Cardiac muscle cell (in vitro differentiated cells and primary cell): Measurements from ENCODE around the gene TOX2. TPM values are rescaled to one million over a fixed set of nuclear protein-coding genes. Genes with fewer than 3 reads are reported as not detected.

Source experiments
- DNase-seq, 2 donors: peaks; one replicate each; pipeline versions ENCODE4 v3.0.0 to v3.0.0-alpha.2; 2010 to 2017; ENCODE audit warnings: low read depth in 1 of 2, low spot score in 1 of 2
- H3K27ac ChIP-seq: fragments of 200-600 bp; sonication (generic); 2 replicates; pipeline ENCODE4 v1.5.1; 2016
- H3K27me3 ChIP-seq: fragments of 200-600 bp; sonication (generic); 2 replicates; pipeline ENCODE4 v1.6.0; 2016; ENCODE audit warnings: control low read depth
- H3K36me3 ChIP-seq: fragments of 200-600 bp; sonication (generic); 2 replicates; pipeline ENCODE4 v1.5.1; 2016; ENCODE audit warnings: control low read depth
- H3K4me1 ChIP-seq: fragments of 200-600 bp; sonication (generic); 2 replicates; pipeline ENCODE4 v1.8.1; 2017; ENCODE audit warnings: low read depth, mild to moderate bottlenecking, mixed run types
- H3K4me3 ChIP-seq: fragments of 200-600 bp; sonication (generic); 2 replicates; pipeline ENCODE4 v1.5.1; 2016; ENCODE audit warnings: mild to moderate bottlenecking
- H3K9me3 ChIP-seq: fragments of 200-600 bp; sonication (generic); 2 replicates; pipeline ENCODE4 v1.5.1; 2017; ENCODE audit warnings: low read depth, mild to moderate bottlenecking, control low read depth
- polyA plus RNA-seq: library from polyadenylated mRNA; unstranded; fragments of >200 nt; fragmentation: Nextera tagmentation; extraction: Ambion mirVana; gene quantifications from 2 replicates; pipeline ENCODE4 v1.2.1, GENCODE V29; 2016
- total RNA-seq: library from RNA; depleted of rRNA; stranded (reverse); fragments of >200 nt; gene quantifications from 2 replicates; pipeline ENCODE4 v1.2.3, GENCODE V29; 2016
- TF ChIP-seq, protein P1 (sequence below): IDR thresholded peaks from 2 replicates; pipeline ENCODE4 v1.5.1; 2012; ENCODE audit warnings: low read depth, mild to moderate bottlenecking, low read length

The TOX2 gene
- total and polyA plus RNA-seq, 2 experiments from 2014 or later: 0.09 to 0.32 TPM

DNA sequence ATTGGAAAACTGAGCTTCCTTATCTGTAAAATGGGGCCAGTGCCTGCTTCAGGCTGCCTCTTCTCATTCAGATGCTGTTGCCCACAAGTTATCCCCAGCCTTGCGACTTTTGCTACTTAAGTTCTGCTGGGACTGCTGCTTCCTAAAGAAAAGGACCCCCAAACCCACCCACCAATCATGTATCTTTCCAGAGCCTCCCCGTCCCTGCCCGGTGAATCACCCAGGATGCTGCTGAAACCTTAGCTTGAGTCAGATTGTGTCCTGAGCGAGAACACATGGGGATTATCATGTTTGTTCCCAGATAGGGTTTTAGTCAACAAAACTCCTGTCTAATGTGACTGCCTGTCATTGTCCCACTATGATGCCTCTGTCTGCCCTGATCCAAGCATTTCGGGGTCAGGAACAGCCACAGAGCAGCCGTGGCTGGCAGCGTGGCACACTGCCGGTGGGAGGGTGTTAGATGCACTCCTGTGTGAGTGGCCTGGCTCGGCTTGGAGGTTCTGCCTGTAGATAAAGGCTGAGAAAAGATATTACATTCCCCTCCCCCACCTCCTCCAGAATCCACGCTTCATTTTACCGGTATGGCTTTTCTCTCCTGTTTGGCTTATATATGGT lies 79.9 kb downstream of the TOX2 start:
- TF ChIP-seq, protein P1, sequence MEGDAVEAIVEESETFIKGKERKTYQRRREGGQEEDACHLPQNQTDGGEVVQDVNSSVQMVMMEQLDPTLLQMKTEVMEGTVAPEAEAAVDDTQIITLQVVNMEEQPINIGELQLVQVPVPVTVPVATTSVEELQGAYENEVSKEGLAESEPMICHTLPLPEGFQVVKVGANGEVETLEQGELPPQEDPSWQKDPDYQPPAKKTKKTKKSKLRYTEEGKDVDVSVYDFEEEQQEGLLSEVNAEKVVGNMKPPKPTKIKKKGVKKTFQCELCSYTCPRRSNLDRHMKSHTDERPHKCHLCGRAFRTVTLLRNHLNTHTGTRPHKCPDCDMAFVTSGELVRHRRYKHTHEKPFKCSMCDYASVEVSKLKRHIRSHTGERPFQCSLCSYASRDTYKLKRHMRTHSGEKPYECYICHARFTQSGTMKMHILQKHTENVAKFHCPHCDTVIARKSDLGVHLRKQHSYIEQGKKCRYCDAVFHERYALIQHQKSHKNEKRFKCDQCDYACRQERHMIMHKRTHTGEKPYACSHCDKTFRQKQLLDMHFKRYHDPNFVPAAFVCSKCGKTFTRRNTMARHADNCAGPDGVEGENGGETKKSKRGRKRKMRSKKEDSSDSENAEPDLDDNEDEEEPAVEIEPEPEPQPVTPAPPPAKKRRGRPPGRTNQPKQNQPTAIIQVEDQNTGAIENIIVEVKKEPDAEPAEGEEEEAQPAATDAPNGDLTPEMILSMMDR: no peak
- Histone ChIP-seq H3K9me3 (no peaks in the 10 kb centered on the region), H3K4me1 (no peaks in the 10 kb centered on the region), H3K36me3 (no peaks in the 10 kb centered on the region), H3K27ac (no peak overlapping the region), H3K4me3 (no peak overlapping the region), H3K27me3 (no peaks in the 10 kb centered on the region)
- DNase-seq: peak in 1 of 2 donors; percentile 36

GRCh38 chr20:43995645-43996044 lies 81.0 kb downstream of the TOX2 start:
- H3K36me3 ChIP-seq: no peaks in the 10 kb centered on the region

GRCh38 chr20:43996240-43996930 lies 81.7 kb downstream of the TOX2 start:
- H3K4me3 ChIP-seq: no peak overlapping the region
- TF ChIP-seq, protein P1: no peak
- no peaks in the 10 kb centered on the region for H3K9me3 ChIP-seq
- H3K27me3 ChIP-seq: no peaks in the 10 kb centered on the region
- no peaks in the 10 kb centered on the region for H3K36me3 ChIP-seq
- no peak overlapping the region for H3K27ac ChIP-seq
- no peaks in the 10 kb centered on the region for H3K4me1 ChIP-seq
- DNase-seq: no peak

More at GRCh38 chr20:43995645-43996044, 81.0 kb downstream of the TOX2 start:
- TF ChIP-seq, protein P1: no peak
- H3K27me3 ChIP-seq: no peaks in the 10 kb centered on the region
- H3K4me3 ChIP-seq: no peak overlapping the region
- no peaks in the 10 kb centered on the region for H3K4me1 ChIP-seq
- H3K27ac ChIP-seq: no peak overlapping the region
- no peak for DNase-seq
- H3K9me3 ChIP-seq: no peaks in the 10 kb centered on the region

DNA sequence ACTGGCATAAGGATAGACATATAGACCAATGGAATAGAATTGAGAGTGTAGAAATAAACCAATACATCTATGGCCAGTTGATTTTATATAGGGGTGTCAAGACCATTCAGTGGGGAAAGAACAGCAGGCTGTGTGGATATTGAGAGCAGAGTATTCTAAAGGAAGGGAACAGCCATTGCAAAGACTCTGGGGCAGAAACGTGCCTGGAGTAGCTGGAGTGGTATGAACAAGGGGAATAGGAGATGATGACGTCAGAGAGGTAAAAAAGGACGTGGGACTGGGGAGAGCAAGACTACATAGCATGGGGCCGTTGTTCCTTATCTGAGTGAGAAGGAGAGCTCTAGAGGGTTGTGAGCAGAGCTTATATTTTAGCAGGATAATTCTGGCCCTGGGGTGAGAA lies 85.2 kb downstream of the TOX2 start:
- no peak for DNase-seq
- Histone ChIP-seq H3K36me3 (no peaks in the 10 kb centered on the region), H3K27me3 (no peaks in the 10 kb centered on the region), H3K4me3 (no peak overlapping the region), H3K27ac (no peak overlapping the region), H3K4me1 (no peaks in the 10 kb centered on the region), H3K9me3 (no peaks in the 10 kb centered on the region)
- TF ChIP-seq, protein P1: no peak

- H3K9me3 ChIP-seq: no peaks in the 10 kb centered on the region
- TF ChIP-seq, protein P1: no peak
- no peaks in the 10 kb centered on the region for H3K4me1 ChIP-seq
- H3K27me3 ChIP-seq: no peaks in the 10 kb centered on the region
- H3K4me3 ChIP-seq: no peak overlapping the region
- no peaks in the 10 kb centered on the region for H3K36me3 ChIP-seq
- no peak overlapping the region for H3K27ac ChIP-seq
- DNase-seq: no peak
Observed at GRCh38 chr20:44001667-44002596, 87.3 kb downstream of the TOX2 start.
